Colon (tissue), 2 donors: ENCODE measurements around the gene PID1.

Source experiments
- FAIRE-seq: peaks from 2 replicates; lab custom pipeline; 2012; peaks lifted over from hg19 to GRCh38; lab: Jason Lieb, UNC
- donor health status: control.
- donor health status: control.

The PID1 gene

DNA sequence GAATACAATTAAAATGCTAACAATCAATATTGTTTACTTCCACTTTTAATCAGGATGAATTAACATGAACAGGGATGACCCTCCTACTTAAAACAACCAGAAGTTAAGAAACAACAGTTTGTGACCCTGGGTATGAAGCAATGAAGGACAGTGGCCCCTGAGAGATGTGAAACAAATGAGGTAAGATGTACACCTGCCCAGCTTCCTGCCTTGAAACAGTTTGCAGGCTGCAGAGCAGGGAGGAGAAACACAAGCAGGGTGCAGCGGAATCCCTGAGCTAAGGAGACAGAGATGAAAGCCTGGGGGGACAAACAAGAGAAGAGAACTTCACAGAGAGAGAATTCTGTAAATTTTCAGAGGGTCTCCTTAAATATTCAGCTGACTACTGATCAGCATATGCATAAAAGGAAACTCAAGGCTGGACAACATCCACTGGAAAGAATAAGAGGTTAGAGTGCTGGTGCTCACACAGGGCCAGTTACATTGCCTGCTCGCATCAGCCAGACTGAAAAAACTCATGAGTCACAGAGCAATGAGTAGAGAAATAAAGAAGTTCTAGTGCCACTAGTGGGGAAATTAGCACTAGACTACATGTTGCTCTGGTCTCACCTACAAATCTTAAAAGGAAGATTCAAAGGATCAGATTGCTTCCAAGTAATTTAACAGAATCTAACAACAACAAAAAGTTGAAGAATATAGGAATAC is 106.4 kb downstream of the PID1 start:
- no peak for FAIRE-seq

DNA sequence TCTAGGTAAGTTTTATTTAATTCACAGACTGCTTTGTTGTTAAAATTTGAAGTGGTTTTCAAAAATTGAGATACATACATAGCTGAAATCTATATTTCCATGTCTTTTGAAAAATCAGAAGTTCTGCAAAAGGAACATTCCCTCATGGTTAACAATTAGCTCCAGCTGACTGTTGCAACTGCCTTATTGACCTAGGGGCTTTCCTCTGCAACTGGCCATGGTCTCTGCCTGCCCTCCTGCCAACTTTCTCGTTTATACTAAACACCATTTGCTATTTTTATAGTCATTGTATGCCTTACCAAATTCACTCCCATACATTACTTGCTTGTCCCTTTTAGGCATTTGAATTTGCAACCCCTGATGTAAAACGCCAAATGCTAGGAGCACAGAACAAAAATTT is 107.2 kb downstream of the PID1 start:
- FAIRE-seq, result no peak

DNA sequence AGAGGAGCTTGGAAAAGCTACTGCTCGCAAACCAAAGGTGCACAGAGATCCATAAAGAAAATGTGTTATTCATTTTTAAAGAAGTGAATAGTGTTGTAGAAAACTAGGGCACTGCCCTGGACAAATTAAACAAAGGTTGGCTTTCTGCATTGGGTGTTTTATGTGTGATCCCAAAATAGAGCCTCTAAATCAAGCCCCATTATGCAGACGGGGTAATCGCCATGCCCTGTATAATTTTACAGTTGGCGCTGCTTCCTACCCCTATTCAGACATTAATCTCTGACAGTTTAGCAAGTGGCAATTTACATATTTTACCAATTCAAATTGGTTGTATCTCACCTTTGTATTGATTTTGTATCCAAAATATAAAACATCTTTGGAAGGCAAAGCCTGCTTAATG is 109.1 kb downstream of the PID1 start:
- no peak for FAIRE-seq

DNA sequence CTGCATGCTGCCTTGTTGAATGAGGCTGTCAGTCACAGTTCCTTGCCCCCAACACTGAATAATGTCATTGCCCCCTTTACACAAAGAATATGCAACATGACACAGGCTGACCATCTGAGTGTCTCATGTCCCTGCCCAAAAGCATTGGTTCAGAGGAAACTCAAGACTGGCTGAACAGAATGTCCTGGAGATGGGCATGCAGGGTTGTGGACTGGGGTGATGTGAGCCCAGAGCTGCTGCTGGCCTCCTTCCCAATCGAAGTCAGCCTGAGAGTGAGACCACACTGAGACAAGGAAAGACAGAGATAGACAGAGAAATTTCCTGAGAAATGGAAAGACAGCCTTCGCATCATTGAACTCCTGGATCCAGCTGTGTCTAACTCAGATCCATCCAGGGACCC is 110.1 kb downstream of the PID1 start:
- no peak for FAIRE-seq

DNA sequence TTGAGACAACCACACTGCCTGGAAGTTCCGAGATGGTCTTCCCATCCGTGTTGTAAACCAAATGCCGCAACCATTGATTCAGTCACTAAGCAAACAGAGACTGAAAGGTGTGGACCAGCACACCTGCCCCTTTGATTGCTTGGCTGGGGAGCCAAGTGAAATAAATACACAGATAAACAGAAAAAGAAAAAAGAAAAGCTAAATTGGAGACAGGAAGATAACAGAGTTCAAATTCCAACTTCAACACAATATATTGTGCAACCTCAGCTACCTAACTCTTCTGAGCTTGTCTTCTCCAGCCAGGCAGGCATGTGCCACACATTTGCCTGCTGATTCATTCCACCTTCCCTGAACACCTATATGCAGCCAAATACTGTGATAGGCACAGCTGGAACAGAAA is 110.9 kb downstream of the PID1 start:
- no peak for FAIRE-seq

DNA sequence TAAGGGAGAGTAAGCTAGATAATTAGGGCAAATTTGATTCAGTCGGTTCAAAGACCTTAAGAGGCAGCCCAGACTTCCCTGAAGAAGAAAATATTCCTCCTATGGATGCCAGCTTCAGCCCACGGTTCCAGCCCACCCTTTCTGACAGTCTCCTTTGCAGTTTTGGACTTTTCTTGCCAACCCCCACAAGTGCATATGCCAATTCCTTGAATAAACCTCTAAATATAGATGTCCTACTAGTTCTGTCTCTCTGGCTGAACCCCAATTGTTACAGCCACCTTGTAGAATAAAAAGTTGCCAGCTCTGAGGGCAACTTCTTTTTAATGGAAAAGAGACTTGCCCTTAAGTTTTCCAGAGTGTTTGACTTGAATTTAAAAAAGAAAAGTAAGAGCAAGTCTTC is 111.7 kb downstream of the PID1 start:
- no peak for FAIRE-seq

DNA sequence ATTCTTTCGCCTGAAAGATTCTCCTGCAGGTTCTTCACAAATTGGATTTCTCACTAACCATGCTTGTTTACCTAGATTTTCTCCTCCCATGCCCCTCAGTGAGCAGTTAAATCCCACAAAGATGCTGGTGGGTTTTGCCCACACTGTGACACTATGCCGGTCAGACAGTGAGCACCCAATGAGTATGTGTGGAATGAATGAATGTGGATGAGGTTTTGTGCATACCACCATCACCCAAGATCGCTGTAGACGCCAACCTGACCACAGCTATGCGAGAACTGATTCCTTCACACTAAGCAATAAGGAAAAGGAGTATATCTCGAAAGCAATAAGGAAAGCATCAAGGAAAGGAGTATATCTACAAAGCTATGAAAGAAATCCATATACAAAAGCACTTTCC is 116.7 kb downstream of the PID1 start:
- no peak for FAIRE-seq

DNA sequence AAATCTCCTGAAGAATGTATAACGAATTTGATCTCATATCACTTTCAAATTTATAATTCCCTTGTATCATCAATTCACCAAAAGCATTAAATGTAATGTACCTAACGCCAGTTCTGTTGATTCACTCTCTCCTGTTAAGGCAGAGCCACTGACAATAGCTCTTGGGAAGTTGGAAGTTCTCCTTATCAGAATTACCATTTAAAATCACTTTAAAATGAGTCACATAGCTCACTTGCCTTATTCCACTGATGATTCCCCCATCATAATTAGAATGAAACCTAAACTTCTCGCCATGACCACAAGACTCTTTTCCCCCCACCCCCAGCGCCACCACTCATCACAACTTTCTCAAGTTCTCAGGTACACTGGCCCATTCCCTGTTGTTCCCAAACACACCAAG is 117.1 kb downstream of the PID1 start:
- FAIRE-seq, result no peak

DNA sequence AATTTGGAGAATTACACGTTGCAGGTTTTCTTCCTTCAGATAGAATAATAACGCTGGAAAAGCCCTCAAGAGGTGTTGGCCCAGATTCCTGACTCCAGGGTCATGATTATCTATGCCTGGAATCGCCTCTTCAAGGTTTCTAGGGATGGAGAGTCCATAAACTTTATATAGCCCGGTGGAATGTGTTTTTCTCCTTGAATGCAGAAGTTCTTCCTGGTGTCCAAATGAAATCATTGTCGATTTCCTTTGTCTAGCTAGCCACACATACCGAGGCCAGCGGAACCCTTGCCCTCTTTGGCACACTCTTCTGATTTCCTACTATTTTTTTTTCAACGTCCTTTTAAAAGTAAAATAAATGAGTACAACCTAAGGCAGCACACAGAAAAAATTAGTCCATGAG is 117.8 kb downstream of the PID1 start:
- FAIRE-seq, result no peak

DNA sequence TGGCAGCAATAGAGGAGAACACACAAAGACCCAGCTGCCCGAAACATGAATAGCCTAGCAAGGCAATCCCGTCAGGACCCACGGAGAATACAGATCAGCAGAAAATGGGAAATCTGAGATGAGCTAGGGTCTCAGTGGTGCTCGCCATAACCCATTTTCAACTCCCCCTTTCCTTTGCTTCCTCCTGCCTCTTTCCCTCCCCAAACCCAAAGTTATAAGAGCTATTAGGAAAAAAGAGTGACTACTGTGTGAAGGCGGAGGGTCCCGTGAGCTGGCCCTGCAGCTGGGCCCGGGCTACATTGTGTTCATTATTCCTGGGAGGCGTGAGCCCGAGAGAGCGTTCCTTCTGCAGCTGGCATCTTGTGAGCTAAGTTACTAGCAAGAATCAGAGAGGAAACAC is 118.4 kb downstream of the PID1 start:
- no peak for FAIRE-seq

DNA sequence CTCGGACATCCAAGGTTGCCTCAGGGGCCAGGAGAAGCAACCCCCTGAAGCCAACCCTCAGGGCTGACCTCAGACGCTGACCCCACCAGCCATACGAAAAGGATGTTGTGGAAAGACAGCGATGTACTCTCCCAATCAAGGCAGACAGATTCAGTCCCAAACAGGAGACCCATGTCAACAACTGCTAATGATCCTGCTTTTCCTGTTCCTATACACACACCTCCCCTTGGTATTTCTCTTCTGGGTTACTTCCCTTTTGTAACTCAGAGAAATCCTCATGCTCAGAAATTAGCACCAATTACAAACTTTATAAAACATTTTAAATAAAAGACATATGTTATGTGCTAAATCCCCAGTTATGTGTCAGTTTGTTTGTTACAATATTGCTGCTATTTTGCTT is 120.8 kb downstream of the PID1 start:
- FAIRE-seq, result no peak

DNA sequence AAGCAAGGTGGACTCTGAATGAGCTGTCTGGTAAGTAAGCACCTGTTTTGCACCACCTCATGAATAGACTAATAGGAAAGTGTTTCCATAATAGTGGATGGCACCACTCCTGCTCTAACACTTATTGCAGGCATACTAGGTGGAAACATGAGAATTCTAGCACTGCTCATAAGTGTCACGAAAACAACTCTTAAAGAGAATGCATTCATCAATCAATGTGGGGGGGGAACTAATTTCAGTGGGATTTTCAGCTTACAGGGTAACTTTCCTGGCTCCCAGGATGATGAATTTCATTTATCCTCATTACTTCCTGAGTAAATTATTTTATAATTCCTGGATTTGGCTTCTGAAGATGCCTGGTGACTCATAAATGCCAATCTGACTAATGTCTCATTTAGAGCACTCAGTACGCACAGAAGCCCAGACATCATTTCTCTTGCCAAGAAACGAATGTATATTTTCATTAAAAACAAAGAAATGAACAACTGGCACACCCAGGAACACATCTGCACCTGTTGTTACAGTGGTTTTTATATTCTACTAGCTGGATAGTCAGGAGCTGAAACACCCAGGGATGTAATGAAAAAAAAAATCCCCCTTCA is 129.6 kb downstream of the PID1 start:
- FAIRE-seq, result no peak

DNA sequence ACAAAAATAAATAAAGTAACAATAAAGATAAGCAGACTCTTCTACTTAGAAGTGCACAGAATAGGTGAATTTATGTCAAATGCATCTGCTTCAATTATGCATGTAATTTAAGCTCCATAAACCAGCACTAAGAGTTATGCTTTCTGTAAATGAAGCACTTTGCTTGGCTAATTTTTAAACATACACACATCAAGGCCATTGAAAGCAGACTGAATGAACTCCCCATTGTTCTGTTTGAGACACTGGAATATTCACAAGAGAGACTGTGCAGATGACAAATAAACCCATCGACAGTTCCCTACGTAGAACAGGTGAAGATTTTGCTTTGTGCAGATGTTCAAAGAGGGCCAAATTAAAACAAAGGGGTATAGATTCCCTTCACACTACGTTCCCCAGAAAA is 133.4 kb downstream of the PID1 start:
- no peak for FAIRE-seq

DNA sequence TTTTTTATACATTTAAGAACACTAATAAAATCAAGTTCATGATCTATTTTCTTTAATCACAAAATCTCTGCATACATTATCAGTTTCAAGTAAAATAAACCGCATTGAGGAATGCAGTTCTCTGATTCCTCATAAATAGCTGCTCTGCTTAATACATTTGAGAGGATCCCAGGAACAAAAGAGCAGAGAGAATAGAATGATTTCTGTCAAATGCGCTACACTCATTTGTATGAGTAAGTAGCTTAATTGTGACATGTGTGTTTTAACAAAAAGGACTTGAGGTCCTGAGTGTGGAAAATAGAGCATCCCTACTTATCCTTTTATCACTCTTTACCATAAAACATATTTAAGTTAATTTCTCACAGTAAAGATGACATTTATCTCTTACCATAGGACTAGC is 134.0 kb downstream of the PID1 start:
- FAIRE-seq, result no peak

DNA sequence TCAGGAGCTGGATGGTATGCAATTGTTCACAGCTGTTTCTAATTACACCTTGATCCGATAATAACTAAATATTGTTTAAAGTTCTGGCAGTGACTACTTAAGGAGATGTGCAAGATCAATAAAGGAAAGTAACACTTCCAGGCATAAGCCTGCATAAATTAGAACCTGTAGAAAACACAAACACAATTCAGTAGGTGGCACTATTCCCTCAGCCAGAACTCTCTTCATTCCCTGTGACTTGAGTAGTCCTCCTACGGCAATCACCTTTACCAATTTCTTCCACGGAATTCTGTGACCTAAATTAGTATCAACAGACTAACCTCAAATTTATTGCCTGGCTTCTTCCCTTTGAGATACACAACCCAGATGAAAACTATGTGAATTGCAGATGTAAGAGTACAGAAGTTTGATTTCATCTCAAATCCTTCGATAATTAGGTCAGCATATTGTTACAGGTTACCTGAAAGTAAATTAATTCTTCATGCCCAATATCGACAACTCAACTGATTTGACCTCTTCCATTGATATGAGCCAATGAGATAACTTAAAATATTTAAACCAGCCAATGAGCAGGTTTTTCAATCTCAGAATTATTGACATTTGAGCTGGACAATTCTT is 137.8 kb downstream of the PID1 start:
- no peak for FAIRE-seq

DNA sequence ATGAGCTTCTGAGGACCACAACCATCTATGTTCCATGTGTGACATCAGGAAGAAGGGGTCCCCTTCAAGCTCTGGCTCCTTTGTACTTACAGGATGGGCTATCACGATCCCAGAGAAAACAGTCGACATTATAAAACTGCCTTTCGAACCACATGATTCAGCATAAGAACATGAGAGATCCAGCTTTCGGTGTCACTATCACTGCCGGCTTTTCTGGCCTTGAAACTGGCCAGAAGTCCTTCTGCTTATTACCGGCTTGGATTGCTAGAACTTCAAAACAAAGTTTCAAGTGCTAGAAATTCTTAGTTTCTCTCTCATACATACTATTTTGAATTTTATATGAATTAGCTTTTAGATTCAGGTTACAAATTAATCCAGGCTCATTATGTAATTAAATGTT is 138.9 kb downstream of the PID1 start:
- FAIRE-seq, result no peak

DNA sequence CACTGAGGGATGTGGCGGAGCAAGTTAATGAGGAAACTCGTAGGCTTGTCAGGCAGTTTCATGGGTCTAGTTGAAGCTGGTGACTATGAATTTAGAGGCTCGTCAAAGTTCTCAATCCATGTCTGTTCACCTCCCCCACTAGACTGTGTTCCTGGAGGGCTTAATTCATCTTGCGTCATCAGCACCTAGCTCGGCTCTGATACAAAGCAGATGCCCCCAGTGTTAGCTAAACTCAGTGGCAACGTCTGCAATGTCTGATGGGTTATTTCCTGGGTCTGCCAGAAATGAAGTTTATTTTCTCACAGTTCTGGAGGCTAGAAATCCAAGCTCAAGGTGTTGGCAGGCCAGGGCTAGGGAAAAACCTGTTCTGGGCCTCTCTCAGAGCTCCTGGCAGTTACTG is 140.6 kb downstream of the PID1 start:
- FAIRE-seq, result no peak

DNA sequence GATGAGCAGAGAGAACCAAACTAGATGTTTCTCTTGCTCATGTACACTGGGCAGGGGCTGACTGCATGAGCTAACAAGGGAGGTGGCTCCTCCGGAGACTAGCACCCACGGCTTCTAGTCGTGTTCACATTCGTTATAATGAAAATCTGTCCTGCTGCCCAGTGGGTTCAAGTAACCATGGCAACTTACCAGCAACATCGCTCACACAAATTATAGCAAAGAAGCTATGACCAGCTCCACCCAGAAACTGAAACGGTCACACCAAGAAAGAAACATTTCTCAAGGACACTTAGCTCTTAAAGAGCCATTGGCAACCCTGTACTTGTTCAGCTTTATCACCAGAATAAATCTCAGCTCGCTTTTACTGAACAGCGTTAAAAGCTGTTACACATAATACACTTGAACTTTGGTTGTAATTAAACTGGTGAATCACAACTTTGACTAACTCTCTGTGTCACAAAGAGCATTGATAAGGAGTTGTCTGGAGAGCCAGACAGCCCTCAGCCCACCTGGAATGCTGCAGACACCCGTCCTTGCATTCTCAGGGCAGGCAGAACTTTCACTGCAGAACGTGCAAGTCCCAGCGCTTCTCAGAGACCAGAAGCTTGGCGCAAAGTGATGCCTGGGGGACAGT is 141.2 kb downstream of the PID1 start:
- peak; percentile 86 for FAIRE-seq

DNA sequence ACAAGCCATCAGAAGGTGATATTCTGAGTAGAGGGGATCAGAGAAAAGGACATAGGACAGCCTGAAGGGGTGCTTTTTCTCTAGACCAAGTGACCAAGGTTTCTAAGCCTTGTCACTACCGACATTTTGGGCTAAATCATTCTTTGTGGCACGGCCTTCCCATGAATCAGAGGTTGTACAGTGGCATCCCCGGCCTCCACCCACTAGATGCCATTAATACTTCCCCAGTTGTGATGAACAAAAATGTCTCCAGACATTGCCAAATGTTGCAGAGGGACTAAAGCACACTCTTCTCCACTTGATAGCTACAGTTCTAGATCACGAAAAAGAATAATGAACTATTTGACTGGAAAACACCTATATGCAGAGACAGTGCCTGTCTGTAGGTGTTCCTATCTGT is 143.6 kb downstream of the PID1 start:
- no peak for FAIRE-seq

DNA sequence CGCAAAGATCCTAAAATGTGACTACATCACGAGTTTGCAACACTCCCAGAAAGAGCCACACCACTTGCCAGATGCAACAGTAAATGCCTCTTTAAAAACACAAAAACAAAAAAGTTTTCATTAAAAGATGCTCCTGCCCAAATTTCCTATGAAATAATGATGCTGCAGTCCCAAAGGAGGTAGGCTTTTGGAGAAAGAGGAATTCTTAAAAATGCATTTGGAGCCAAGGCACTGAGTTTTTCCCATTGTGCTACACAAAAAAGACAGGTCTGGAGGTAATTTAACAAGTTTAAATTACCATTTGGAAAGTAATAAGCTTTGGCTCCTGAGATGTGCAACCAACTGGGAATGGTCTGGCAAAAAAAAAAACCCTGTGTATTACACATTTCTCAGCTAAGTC is 145.0 kb downstream of the PID1 start:
- FAIRE-seq, result no peak

DNA sequence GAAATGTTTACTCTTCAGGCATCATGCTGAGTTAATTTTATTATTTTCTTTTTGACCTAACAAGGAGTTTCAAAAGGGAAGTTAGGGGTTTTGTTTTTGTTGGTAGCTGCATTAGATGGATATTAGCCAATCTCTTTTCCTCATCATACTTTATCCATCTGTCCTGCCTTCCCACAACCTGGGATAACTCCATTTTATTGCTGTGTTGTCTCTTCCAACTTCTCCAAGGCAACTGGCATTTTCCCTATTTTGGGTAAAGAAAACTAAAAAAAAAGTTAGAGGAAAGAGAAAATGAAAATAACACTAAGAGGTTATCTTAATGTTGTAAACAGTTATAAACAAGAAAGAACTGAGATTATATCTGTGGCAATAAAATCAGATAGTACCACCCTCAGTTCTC is 147.0 kb downstream of the PID1 start:
- FAIRE-seq, result no peak

DNA sequence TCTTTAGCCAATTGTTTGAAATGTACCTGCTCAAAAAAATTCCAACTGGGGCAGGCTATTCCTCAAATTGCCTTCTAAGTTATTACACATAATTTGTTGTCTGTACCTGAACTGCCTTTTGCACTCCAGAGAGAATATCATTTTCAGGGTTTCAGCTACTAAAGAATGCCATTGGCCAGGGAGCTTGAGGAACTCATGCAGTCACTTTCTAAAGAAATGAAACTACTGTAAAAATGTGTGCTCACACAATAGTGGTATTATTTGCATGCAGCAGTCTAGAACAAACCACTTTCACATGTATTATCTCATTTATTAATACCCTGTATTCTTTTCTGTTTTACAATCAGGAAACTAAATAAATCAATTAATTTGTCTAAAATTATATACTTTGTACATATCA is 152.2 kb downstream of the PID1 start:
- FAIRE-seq, result no peak

DNA sequence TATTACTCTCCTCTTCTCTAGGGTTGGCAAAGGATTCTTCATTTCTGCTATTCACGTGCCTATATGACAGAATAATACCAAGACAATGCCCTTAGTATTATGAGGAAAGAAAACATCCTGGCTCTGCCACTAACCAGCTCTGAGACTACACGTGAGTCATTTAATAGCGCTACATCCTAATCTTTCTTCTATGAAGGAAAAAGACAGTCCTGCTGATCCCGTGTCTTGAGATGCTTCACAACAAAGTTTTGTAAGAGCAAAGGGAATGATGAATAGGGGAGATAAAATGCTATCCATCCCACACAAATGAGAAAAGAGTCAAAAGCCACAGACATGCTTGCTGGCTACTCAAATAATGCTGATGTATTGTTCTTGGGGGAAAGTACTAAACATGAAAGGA is 152.8 kb downstream of the PID1 start:
- no peak for FAIRE-seq

DNA sequence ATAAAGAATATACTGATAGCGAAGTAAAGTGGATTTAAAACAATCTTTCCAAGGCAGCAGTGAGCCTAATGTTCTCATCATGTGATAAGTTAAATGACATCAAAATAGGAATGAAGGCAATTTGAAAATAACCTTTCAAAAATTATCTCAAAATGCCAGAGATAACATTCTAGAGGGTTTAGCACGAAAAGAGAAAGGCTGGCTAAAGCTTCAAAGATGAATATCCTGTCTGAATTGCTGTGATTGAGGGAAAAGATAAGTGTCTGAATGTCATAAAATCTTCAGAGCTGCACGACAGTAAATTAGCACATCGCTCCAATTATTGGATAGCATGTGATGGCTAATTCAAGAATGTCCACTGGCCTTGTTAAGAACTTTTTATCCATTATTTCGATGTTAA is 159.3 kb downstream of the PID1 start:
- no peak for FAIRE-seq
